ENCODE results near the gene IGFL3. TPM values are rescaled to one million over a fixed set of nuclear protein-coding genes. Genes with fewer than 3 reads are reported as not detected.

The IGFL3 gene
- total and polyA plus RNA-seq, 2 of the 13 experiments (the other 11 are each of a cell fraction or from before 2014, with no cell fraction given), result not detected

GRCh38 chr19:46090444-46090843 lies 34.0 kb downstream of the IGFL3 start:
- BruUV-seq (replicated peaks), result no TSS peak
- Histone ChIP-seq H3K79me2 (ENCODE audit: insufficient read depth, low read length) (no peaks in the 10 kb centered on the region), H3K4me1 (ENCODE audit: insufficient read depth, low read length) (no peaks in the 10 kb centered on the region), H4K20me1 (ENCODE audit: insufficient read depth, low read length) (no peaks in the 10 kb centered on the region), H3K9ac (ENCODE audit: insufficient read depth, low read depth, low read length) (no peak overlapping the region), H3K27me3 (ENCODE audit: control insufficient read depth in 1 of 2, insufficient read depth in 2 of 2, low read length in 2 of 2) (peaks cover 0 to 7% of the 10 kb centered on the region in 2 experiments; a peak in 1 of 5 replicates), H3K9me3 (ENCODE audit: low read length) (peaks cover 15% of the 10 kb centered on the region; the same call in 1 of the 2 replicates), H3K4me2 (ENCODE audit: low read depth, low read length) (no peak overlapping the region), H2AFZ (ENCODE audit: low read length) (no peak overlapping the region), H3K27ac (ENCODE audit: extremely low read length, insufficient read depth, low read length) (no peak overlapping the region), H3K36me3 (replicated peaks in 1 of 2; ENCODE audit: control insufficient read depth in 1 of 2, insufficient read depth in 2 of 2, low read length in 2 of 2) (no peaks in the 10 kb centered on the region), H3K4me3 (replicated peaks in 1 of 3; ENCODE audit: insufficient read depth in 1 of 3, low read depth in 2 of 3, low read length in 3 of 3) (no peak overlapping the region)
- WGBS (ENCODE audit: low lambda C conversion rate), result under 1% methylated on average over 5 of the region's 5 CpGs
- intact Hi-C loops (cut with micrococcal nuclease; ENCODE audit: unreplicated experiment), result no loop called here
- DNase-seq (ENCODE audit: low spot score), result no peak
- no peak for FAIRE-seq
- TF ChIP-seq CEBPG (CRISPR knock-in tag; IDR thresholded peaks at IDR 0.05) (no peak), ZNF432 (CRISPR knock-in tag; IDR thresholded peaks at IDR 0.05; ENCODE audit: borderline replicate concordance) (no peak), MAFK (conservative IDR thresholded peaks at IDR 0.05 in 1 of 2, IDR thresholded peaks at IDR 0.05 in 1 of 2; ENCODE audit: low read length in 2 of 2) (no peak), PRDM10 (CRISPR knock-in tag; IDR thresholded peaks at IDR 0.05; ENCODE audit: low read depth) (no peak), MAX (IDR thresholded peaks at IDR 0.05) (no peak), NFKBIZ (CRISPR knock-in tag; IDR thresholded peaks at IDR 0.05) (no peak), ELF3 (CRISPR knock-in tag; IDR thresholded peaks at IDR 0.05) (no peak), SNAPC2 (CRISPR knock-in tag; IDR thresholded peaks at IDR 0.05) (no peak), ZNF143 (CRISPR knock-in tag; IDR thresholded peaks at IDR 0.05) (no peak), ZBTB26 (CRISPR knock-in tag; IDR thresholded peaks at IDR 0.05; ENCODE audit: borderline replicate concordance) (no peak), TFAP4 (IDR thresholded peaks at IDR 0.05; ENCODE audit: borderline replicate concordance, low read depth) (no peak), ZFX (CRISPR knock-in tag; IDR thresholded peaks at IDR 0.05; ENCODE audit: low read depth) (no peak), BHLHE40 (IDR thresholded peaks at IDR 0.05; ENCODE audit: low read length) (no peak), ZBTB21 (CRISPR knock-in tag; IDR thresholded peaks at IDR 0.05) (no peak), ZNF343 (CRISPR knock-in tag; IDR thresholded peaks at IDR 0.05) (no peak), ZNF576 (CRISPR knock-in tag; IDR thresholded peaks at IDR 0.05) (no peak), ETS1 (CRISPR knock-in tag; IDR thresholded peaks at IDR 0.05) (no peak), ZBTB20 (CRISPR knock-in tag; IDR thresholded peaks at IDR 0.05; ENCODE audit: borderline replicate concordance, low read depth) (no peak)
- ChIA-PET POLR2A (no interaction called here), CTCF (ENCODE audit: low intra/inter-chr PET ratio, low total read pairs) (no interaction called here)
- in situ Hi-C loops (cut with HindIII; ENCODE audit: extremely low pct_ligation_motif_present, low pct_unique_long_range_greater_than_20kb), result no loop called here
- ATAC-seq, result no peak

Data from HepG2 (cell line).